IPS DF 6.9 (cell line): ENCODE results near the gene NXN.

ENCODE experiments used
- DNase-seq: peaks from one replicate; pipeline ENCODE4 v3.0.0-alpha.2; 2013; ENCODE audit warnings: low read depth, low spot score
- H3K27ac ChIP-seq: one replicate; pipeline ENCODE4 v1.5.1; 2013; ENCODE audit warnings: low read length, control low read depth
- H3K27me3 ChIP-seq: 2 replicates; pipeline ENCODE4 v1.6.1; 2013; ENCODE audit warnings: mild to moderate bottlenecking, low read length; ENCODE audit not compliant: control insufficient read depth, insufficient read depth
- H3K36me3 ChIP-seq: 2 replicates; pipeline ENCODE4 v1.6.1; 2013; ENCODE audit warnings: low read length; ENCODE audit not compliant: control insufficient read depth, insufficient read depth
- H3K4me1 ChIP-seq: 2 replicates; pipeline ENCODE4 v1.6.1; 2013; ENCODE audit warnings: low read length; ENCODE audit not compliant: control insufficient read depth, insufficient read depth
- H3K4me3 ChIP-seq: 2 replicates; pipeline ENCODE4 v1.5.1; 2013; ENCODE audit warnings: mild to moderate bottlenecking, low read length
- H3K9me3 ChIP-seq: 2 replicates; pipeline ENCODE4 v1.6.1; 2013; ENCODE audit warnings: low read length, inconsistent platforms; ENCODE audit not compliant: control insufficient read depth, insufficient read depth
- WGBS: extraction: QIAGEN DNeasy Blood & Tissue Kit; methylation state at CpG from one replicate; pipeline ENCODE4 v1.1.7; 2013; ENCODE audit warnings: mixed read lengths, missing lambda C conversion rate; ENCODE audit not compliant: insufficient read length, insufficient coverage; 5-methylcytosine and 5-hydroxymethylcytosine counted together

The NXN gene

DNA sequence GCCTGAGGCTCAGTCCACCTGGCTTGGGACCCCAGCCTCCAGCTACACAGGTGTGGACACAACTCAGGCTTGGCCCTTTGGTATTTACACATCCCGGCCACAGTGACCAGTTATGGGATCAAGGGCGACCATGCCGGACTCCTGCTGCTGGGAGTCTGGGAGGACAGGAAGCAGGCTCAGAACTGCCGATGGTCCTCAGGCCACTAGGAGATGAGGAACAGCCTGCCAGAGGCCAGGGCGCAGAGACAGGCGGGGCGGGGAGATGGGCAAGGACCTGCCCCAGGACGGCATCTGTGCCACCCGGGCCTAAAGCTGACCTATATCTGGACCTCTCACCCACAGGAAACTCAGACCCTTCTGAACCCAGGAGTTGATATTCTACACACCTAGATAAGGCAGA lies 12.5 kb downstream of the NXN start:
- DNase-seq = no peak
- H3K27me3 ChIP-seq = no peaks in the 10 kb centered on the region
- no peaks in the 10 kb centered on the region for H3K36me3 ChIP-seq
- no CpG with 5 or more reads among the region's 9 CpGs for WGBS
- no peak overlapping the region for H3K27ac ChIP-seq
- H3K4me3 ChIP-seq = no peak overlapping the region
- H3K4me1 ChIP-seq = peaks cover 14% of the 10 kb centered on the region
- no peaks in the 10 kb centered on the region for H3K9me3 ChIP-seq

- Histone ChIP-seq H3K4me1 (peaks cover 14% of the 10 kb centered on the region), H3K36me3 (no peaks in the 10 kb centered on the region), H3K27ac (no peak overlapping the region), H3K9me3 (no peaks in the 10 kb centered on the region), H3K27me3 (no peaks in the 10 kb centered on the region), H3K4me3 (no peak overlapping the region)
- WGBS = no CpG with 5 or more reads among the region's 12 CpGs
- DNase-seq = no peak
Observed at GRCh38 chr17:965311-965989, 14.1 kb downstream of the NXN start.

DNA sequence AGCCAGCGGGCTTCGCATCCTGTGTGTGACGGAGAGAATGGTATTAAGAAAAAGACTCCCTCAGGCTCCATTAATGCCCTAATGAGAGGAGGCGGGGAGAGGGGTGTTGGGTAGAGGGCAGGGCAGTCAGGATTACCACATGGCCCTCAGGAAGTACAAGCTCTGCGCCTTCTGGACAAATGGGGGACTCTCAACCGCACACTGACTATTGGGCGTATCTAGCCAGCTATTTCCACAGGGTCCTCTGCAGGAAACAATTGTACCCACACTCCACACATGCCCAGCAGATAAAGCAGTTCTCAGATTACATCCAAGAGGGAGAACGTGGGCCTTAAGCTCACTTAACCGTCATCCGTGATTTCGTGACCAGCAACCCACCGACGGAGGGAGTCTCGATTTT lies 14.7 kb downstream of the NXN start:
- H3K4me1 ChIP-seq = peaks cover 12% of the 10 kb centered on the region
- no CpG with 5 or more reads among the region's 14 CpGs for WGBS
- no peak overlapping the region for H3K27ac ChIP-seq
- no peaks in the 10 kb centered on the region for H3K36me3 ChIP-seq
- no peak for DNase-seq
- H3K9me3 ChIP-seq = no peaks in the 10 kb centered on the region
- no peaks in the 10 kb centered on the region for H3K27me3 ChIP-seq
- no peak overlapping the region for H3K4me3 ChIP-seq

DNA sequence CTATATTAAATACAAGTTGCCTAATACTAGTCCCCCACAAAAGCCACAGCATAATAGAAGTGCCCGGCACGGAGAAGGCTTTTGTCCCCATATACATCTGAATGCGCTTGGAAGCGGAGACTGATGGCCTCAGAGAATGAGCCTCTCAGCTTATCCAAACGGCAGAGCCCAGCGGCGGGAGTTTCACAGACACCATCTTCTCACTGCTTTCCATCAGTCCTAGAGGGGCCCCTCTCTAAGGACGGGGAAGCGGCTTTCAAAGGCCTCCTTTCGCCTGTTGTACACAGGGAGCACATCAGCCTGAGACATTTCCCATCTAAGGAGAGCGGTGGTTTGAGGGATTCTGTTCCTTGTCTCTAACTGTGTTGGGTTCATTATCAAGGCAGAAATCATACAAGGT lies 16.9 kb downstream of the NXN start:
- no peak overlapping the region for H3K27ac ChIP-seq
- H3K4me1 ChIP-seq = peaks cover 9% of the 10 kb centered on the region
- no peak for DNase-seq
- H3K27me3 ChIP-seq = no peaks in the 10 kb centered on the region
- no peak overlapping the region for H3K4me3 ChIP-seq
- H3K9me3 ChIP-seq = no peaks in the 10 kb centered on the region
- H3K36me3 ChIP-seq = no peaks in the 10 kb centered on the region
- no CpG with 5 or more reads among the region's 11 CpGs for WGBS

- WGBS = no CpG with 5 or more reads among the region's 8 CpGs
- Histone ChIP-seq H3K4me3 (no peak overlapping the region), H3K9me3 (no peaks in the 10 kb centered on the region), H3K27me3 (no peaks in the 10 kb centered on the region), H3K27ac (no peak overlapping the region), H3K36me3 (no peaks in the 10 kb centered on the region), H3K4me1 (peaks cover 7% of the 10 kb centered on the region)
- DNase-seq = no peak
Observed at GRCh38 chr17:962166-962565, 17.4 kb downstream of the NXN start.

DNA sequence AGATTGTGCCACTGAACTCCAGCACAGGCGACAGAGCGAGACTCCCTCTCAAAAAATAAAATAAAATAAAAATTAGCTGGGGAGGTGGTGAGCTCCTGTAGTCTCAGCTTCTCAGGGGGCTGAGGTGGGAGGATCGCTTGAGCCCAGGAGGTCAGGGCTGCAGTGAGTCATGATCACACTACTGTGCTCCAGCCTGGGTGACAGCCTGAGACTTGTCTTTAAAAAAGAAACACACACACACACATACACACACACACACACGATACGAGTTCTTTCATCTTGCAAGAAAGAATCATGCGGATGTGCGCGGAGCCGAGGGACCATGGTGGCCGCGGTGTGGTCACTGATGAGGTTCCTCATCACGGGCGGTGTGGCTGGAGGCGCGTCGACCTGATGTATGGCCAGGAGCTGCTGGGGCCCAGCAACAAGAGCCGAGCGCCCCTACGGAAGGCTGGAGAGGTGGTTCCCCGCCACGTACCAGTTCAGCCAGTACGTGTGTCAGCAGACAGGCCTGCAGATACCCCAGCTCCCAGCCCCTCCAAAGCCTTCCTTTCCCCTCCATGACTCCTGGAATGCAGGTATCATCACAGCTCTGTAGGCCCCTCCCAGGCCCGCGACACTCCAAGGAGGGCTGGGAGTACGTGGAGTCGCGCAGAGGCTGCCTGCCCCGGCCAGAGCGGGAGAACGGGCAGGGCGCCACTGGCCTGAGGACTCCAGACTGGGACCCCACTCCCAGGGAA lies 20.7 kb downstream of the NXN start:
- Histone ChIP-seq H3K27me3 (no peaks in the 10 kb centered on the region), H3K27ac (no peak overlapping the region), H3K9me3 (no peaks in the 10 kb centered on the region), H3K4me3 (no peak overlapping the region), H3K4me1 (no peaks in the 10 kb centered on the region), H3K36me3 (no peaks in the 10 kb centered on the region)
- no peak for DNase-seq
- WGBS = no CpG with 5 or more reads among the region's 31 CpGs

- Histone ChIP-seq H3K36me3 (no peaks in the 10 kb centered on the region), H3K27ac (no peak overlapping the region), H3K4me1 (no peaks in the 10 kb centered on the region), H3K9me3 (no peaks in the 10 kb centered on the region), H3K27me3 (no peaks in the 10 kb centered on the region), H3K4me3 (no peak overlapping the region)
- DNase-seq = no peak
- no CpG with 5 or more reads among the region's 20 CpGs for WGBS
Observed at GRCh38 chr17:957856-958421, 21.6 kb downstream of the NXN start.

DNA sequence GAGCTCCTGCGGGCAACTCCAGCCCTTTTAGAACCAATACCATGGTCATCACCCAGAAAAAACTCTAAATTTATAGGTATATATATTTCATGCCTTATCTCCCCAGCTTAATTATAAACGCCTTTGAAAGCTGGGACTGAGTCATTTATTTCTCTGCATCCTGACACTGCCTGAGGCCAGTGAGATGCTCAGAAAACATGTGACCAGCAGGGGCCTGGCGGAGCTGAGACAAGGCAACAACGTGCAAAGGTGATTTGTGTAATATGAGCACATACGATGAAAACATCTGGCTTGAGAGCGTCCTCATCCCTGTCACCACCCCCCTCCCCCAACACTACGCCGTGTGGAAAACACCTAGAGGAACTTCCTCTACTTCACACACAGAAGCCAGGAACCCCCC lies 22.7 kb downstream of the NXN start:
- no CpG with 5 or more reads among the region's 8 CpGs for WGBS
- H3K27ac ChIP-seq = no peak overlapping the region
- no peaks in the 10 kb centered on the region for H3K36me3 ChIP-seq
- no peaks in the 10 kb centered on the region for H3K4me1 ChIP-seq
- no peaks in the 10 kb centered on the region for H3K27me3 ChIP-seq
- H3K4me3 ChIP-seq = no peak overlapping the region
- no peaks in the 10 kb centered on the region for H3K9me3 ChIP-seq
- DNase-seq = no peak

DNA sequence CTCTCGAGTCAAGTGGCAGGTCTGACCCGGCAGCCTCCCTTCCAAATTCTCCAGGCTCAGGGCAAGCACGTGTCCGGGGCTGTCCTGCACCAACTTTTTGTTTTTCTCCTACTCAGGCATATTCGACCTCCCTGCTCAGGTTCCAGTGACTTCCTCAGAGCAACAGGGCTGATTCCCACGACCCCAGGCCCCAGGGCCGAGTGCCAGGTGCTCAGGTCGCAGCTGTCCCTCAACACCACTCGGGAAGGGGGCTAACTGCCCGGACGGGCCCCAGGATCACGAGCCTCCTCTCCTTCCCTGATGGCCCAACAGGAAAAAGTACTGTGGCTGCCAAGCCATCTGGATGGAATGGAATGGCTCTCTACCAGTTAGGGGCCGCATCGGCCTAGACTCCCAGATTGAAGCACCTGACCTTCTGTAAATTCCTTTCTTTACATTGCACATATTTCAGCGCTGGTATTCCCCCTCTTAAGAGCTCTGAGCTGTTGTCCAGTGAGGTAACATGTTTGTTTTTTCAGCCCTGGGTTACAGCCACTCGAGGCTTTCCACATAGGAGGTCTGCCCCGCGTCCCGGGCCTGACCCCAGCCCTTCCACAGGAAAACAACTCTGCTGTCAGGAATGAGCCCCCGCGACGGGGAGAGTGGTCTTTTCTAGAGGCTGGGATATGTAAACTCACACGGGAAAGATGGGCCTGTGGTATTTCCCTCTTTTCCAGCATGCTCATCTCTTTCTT lies 25.0 kb downstream of the NXN start:
- Histone ChIP-seq H3K9me3 (no peaks in the 10 kb centered on the region), H3K36me3 (no peaks in the 10 kb centered on the region), H3K27me3 (no peaks in the 10 kb centered on the region), H3K4me3 (no peak overlapping the region), H3K27ac (no peak overlapping the region), H3K4me1 (peaks cover 2% of the 10 kb centered on the region)
- DNase-seq = no peak
- WGBS = no CpG with 5 or more reads among the region's 23 CpGs

DNA sequence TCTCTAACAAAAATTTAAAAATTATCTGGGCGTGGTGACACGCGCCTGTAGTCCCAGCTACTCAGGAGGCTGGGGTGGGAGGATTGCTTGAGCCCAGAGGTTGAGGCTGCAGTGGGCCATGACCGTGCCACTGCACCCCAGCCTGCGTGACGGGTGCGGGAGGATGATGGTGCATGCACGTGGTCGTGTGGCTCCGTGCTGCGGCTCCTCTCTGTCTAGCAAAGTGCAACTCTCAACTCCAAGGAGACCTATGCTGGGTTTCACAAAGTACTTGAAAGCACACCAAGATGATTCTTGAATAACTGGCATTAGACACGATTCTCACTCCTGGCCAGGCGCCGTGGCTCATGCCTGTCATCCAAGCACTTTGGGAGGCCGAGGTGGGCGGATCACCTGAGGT lies 25.8 kb downstream of the NXN start:
- WGBS = no CpG with 5 or more reads among the region's 16 CpGs
- Histone ChIP-seq H3K27ac (no peak overlapping the region), H3K36me3 (no peaks in the 10 kb centered on the region), H3K4me1 (peaks cover 2% of the 10 kb centered on the region), H3K27me3 (no peaks in the 10 kb centered on the region), H3K9me3 (no peaks in the 10 kb centered on the region), H3K4me3 (no peak overlapping the region)
- DNase-seq = no peak
